ENCODE measurements around the gene OR10A3.

Gene OR10A3

GRCh38 chr11:7941146-7941545, 362 bp downstream of the OR10A3 start:
- no peak for DNase-seq (ENCODE audit: low spot score)

GRCh38 chr11:7936615-7937014, 4.9 kb downstream of the OR10A3 start:
- DNase-seq (ENCODE audit: low spot score) = no peak

GRCh38 chr11:7931168-7931567, 10.3 kb downstream of the OR10A3 start, which contains the start of gene OR10A6:
TSS of gene OR10A6 (minus strand) at chr11:7931268. CDS start at chr11:7928662, 2,606 bp downstream.
- DNase-seq (ENCODE audit: low spot score) = no peak

GRCh38 chr11:7927635-7928034, 13.9 kb downstream of the OR10A3 start:
- no peak for DNase-seq (ENCODE audit: low spot score)

GRCh38 chr11:7924536-7924935, 17.0 kb downstream of the OR10A3 start:
- DNase-seq (ENCODE audit: low spot score) = no peak

- DNase-seq (ENCODE audit: low spot score) = no peak
These were observed 23.4 kb downstream of the OR10A3 start for GRCh38 chr11:7918141-7918540.

- no peak for DNase-seq (ENCODE audit: low spot score)
These were observed 30.5 kb downstream of the OR10A3 start for GRCh38 chr11:7911011-7911410.

GRCh38 chr11:7910286-7910788, 31.2 kb downstream of the OR10A3 start:
- DNase-seq (ENCODE audit: low spot score) = no peak

GRCh38 chr11:7909585-7910285, 31.8 kb downstream of the OR10A3 start:
- no peak for DNase-seq (ENCODE audit: low spot score)

- DNase-seq (ENCODE audit: low spot score) = no peak
These were observed 34.4 kb downstream of the OR10A3 start for GRCh38 chr11:7907121-7907520.

- DNase-seq (ENCODE audit: low spot score) = no peak
These were observed 35.0 kb downstream of the OR10A3 start for GRCh38 chr11:7906481-7906880.

GRCh38 chr11:7905961-7906429, 35.5 kb downstream of the OR10A3 start:
- DNase-seq (ENCODE audit: low spot score) = no peak

GRCh38 chr11:7905549-7905948, 36.0 kb downstream of the OR10A3 start:
- DNase-seq (ENCODE audit: low spot score) = no peak

- DNase-seq (ENCODE audit: low spot score) = no peak
These were observed 36.6 kb downstream of the OR10A3 start for GRCh38 chr11:7904917-7905316.

GRCh38 chr11:7903940-7904339, 37.6 kb downstream of the OR10A3 start:
- DNase-seq (ENCODE audit: low spot score) = no peak

- DNase-seq (ENCODE audit: low spot score) = no peak
These were observed 40.1 kb downstream of the OR10A3 start for GRCh38 chr11:7901319-7901854.

- no peak for DNase-seq (ENCODE audit: low spot score)
These were observed 40.8 kb downstream of the OR10A3 start for GRCh38 chr11:7900686-7901085.

GRCh38 chr11:7899418-7899817, 42.1 kb downstream of the OR10A3 start:
- no peak for DNase-seq (ENCODE audit: low spot score)

GRCh38 chr11:7898666-7899283, 42.7 kb downstream of the OR10A3 start:
- DNase-seq (ENCODE audit: low spot score) = no peak

- no peak for DNase-seq (ENCODE audit: low spot score)
These were observed 45.3 kb downstream of the OR10A3 start for GRCh38 chr11:7896009-7896785.

- no peak for DNase-seq (ENCODE audit: low spot score)
These were observed 47.3 kb downstream of the OR10A3 start for GRCh38 chr11:7894251-7894650.

- DNase-seq (ENCODE audit: low spot score) = no peak
These were observed 47.7 kb downstream of the OR10A3 start for GRCh38 chr11:7893796-7894195.
